A673 (cell line): ENCODE measurements around the gene FOXN3. TPM values are rescaled to one million over a fixed set of nuclear protein-coding genes. Genes with fewer than 3 reads are reported as not detected.

Experiments used
- BruUV-seq: library from RNA; stranded (reverse); fragments of 400-500 nt; replicated peaks from 2 replicates; lab custom pipeline; 2021; lab: Mats Ljungman, UMichigan
- CTCF ChIA-PET: fragments of 300-600 bp; sonication (Branson Sonifier 250); formaldehyde crosslinking; loops from one replicate; lab custom pipeline; 2022; ENCODE audit warnings: antibody characterized with exemption; lab: Charles Lee
- POLR2A ChIA-PET: fragments of 300-600 bp; sonication (Branson Sonifier 250); formaldehyde crosslinking; loops from one replicate; lab custom pipeline; 2022; ENCODE audit warnings: antibody characterized with exemption; ENCODE audit not compliant: low non-redundant PET; lab: Charles Lee
- DNase-seq: peaks from one replicate; pipeline ENCODE4 v3.0.0-alpha.2; 2015; ENCODE audit warnings: low spot score
- H3K27ac ChIP-seq: fragments of 200-600 bp; sonication (generic); 2 replicates; pipeline ENCODE4 v1.5.1; 2016; ENCODE audit warnings: mixed run types, low read depth, mild to moderate bottlenecking, mixed read lengths, antibody characterized with exemption, low read length; ENCODE audit not compliant: poor library complexity, severe bottlenecking
- H3K27me3 ChIP-seq: fragments of 200-600 bp; sonication (generic); replicated peaks from 2 replicates; pipeline ENCODE4 v1.6.1; 2017; ENCODE audit warnings: mixed run types, low read depth, mild to moderate bottlenecking, mixed read lengths, antibody characterized with exemption, low read length; ENCODE audit not compliant: insufficient read depth, poor library complexity
- H3K36me3 ChIP-seq: fragments of 200-600 bp; sonication (generic); 2 replicates; pipeline ENCODE4 v1.6.1; 2016; ENCODE audit warnings: mixed run types, mild to moderate bottlenecking, mixed read lengths, antibody characterized with exemption, low read length; ENCODE audit not compliant: insufficient read depth, poor library complexity, severe bottlenecking
- H3K4me1 ChIP-seq: fragments of 200-600 bp; sonication (generic); 2 replicates; pipeline ENCODE4 v1.6.1; 2017; ENCODE audit warnings: mixed run types, mild to moderate bottlenecking, mixed read lengths, antibody characterized with exemption, low read length; ENCODE audit not compliant: insufficient read depth, poor library complexity, severe bottlenecking
- H3K4me3 ChIP-seq: fragments of 200-600 bp; sonication (generic); 2 replicates; pipeline ENCODE4 v1.5.1; 2016; ENCODE audit warnings: low read depth, mixed run types, mild to moderate bottlenecking, mixed read lengths, low read length; ENCODE audit not compliant: poor library complexity, severe bottlenecking
- H3K9me3 ChIP-seq: fragments of 200-600 bp; sonication (generic); 2 replicates; pipeline ENCODE4 v1.6.1; 2016; ENCODE audit warnings: mixed run types, low read depth, mild to moderate bottlenecking, mixed read lengths, antibody characterized with exemption, low read length; ENCODE audit not compliant: poor library complexity, severe bottlenecking
- CTCF ChIP-seq: fragments of 300-800, 200-600 bp; sonication (generic); conservative IDR thresholded peaks from 2 replicates; pipeline ENCODE4 v1.5.1; 2017; ENCODE audit warnings: low read depth, mild to moderate bottlenecking, antibody characterized with exemption, low read length, moderate library complexity, mixed read lengths
- EZH2 ChIP-seq: fragments of 200-600 bp; sonication (generic); IDR thresholded peaks from 2 replicates; pipeline ENCODE4 v1.6.1; 2017; ENCODE audit warnings: borderline replicate concordance, low read depth, mild to moderate bottlenecking, mixed read lengths, antibody characterized with exemption, low read length; ENCODE audit not compliant: poor library complexity, severe bottlenecking
- intact Hi-C: fragments of 100-400 bp; cut with micrococcal nuclease; formaldehyde crosslinking; loops from one replicate; pipeline ENCODE4 v1.10.0; 2022; ENCODE audit not compliant: unreplicated experiment
- total RNA-seq: library from RNA; stranded (reverse); gene quantifications from 2 replicates; pipeline ENCODE4 v1.2.3, GENCODE V29; 2021

Gene FOXN3
- total RNA-seq, 1 experiment from 2014 or later = 15.3 TPM

- Histone ChIP-seq H3K9me3 (no peaks in the 10 kb centered on the region), H3K36me3 (no peaks in the 10 kb centered on the region), H3K27me3 (no peaks in the 10 kb centered on the region), H3K4me1 (no peaks in the 10 kb centered on the region), H3K27ac (no peak overlapping the region), H3K4me3 (no peak overlapping the region)
- intact Hi-C loops = no loop called here
- no peak for TF ChIP-seq EZH2
- no peak for TF ChIP-seq CTCF
- CTCF ChIA-PET = no interaction called here
- no peak for DNase-seq
- no TSS peak for BruUV-seq
- POLR2A ChIA-PET = no interaction called here
Measured at GRCh38 chr14:89137526-89138163, 279.4 kb downstream of the FOXN3 start.

DNA sequence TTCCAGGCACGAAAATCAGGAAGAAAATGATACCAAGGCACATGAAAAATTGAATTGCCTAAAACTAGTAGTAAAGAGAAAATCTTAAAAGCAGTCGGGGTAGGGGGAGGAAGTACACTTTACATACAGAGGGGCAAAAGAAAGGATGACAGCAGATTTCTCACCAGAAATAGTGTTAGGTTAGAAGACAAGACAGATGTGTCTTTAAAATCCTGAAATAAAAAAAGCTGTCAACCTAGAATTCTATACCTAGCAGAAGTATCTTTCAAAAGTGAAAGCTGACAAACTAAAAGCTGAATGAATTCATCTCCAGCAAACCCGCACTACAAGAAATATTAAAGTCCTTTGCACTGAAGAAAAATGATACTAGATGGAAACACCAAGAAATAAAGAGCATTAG is 280.4 kb downstream of the FOXN3 start:
- H3K27ac ChIP-seq = no peak overlapping the region
- ChIA-PET POLR2A (no interaction called here), CTCF (no interaction called here)
- no peaks in the 10 kb centered on the region for H3K27me3 ChIP-seq
- no peaks in the 10 kb centered on the region for H3K9me3 ChIP-seq
- H3K36me3 ChIP-seq = no peaks in the 10 kb centered on the region
- no peak for TF ChIP-seq CTCF
- H3K4me3 ChIP-seq = no peak overlapping the region
- no TSS peak for BruUV-seq
- no peaks in the 10 kb centered on the region for H3K4me1 ChIP-seq
- intact Hi-C loops = no loop called here
- DNase-seq = no peak

- no peaks in the 10 kb centered on the region for H3K9me3 ChIP-seq
- no peak overlapping the region for H3K27ac ChIP-seq
- no peaks in the 10 kb centered on the region for H3K4me1 ChIP-seq
- intact Hi-C loops = no loop called here
- BruUV-seq = no TSS peak
- ChIA-PET POLR2A (no interaction called here), CTCF (no interaction called here)
- H3K27me3 ChIP-seq = no peaks in the 10 kb centered on the region
- no peak overlapping the region for H3K4me3 ChIP-seq
- no peaks in the 10 kb centered on the region for H3K36me3 ChIP-seq
- no peak for DNase-seq
- TF ChIP-seq CTCF (no peak), EZH2 (no peak)
Measured at GRCh38 chr14:89134640-89135039, 282.4 kb downstream of the FOXN3 start.
